Aorta (tissue), 5 donors: ENCODE data around the gene XCL1. TPM values are rescaled to one million over a fixed set of nuclear protein-coding genes. Genes with fewer than 3 reads are reported as not detected.

Experiments used
- ATAC-seq: fragments of 200-7000 bp; cut with Tn5 transposase; one replicate; pipeline ENCODE4 v1.9.1; 2022; ENCODE audit warnings: moderate library complexity; ENCODE audit not compliant: low FRiP score
- DNase-seq, 2 donors: peaks; one replicate each; pipeline ENCODE4 v3.0.0-alpha.2; 2020
- H3K27ac ChIP-seq, 2 donors: one replicate each; pipeline ENCODE4 v1.5.1; 2013; ENCODE audit warnings: low read length in 2 of 2, mild to moderate bottlenecking in 2 of 2, moderate library complexity in 2 of 2, control low read depth in 1 of 2, inconsistent platforms in 1 of 2, low read depth in 1 of 2
- H3K27me3 ChIP-seq, 2 donors: one replicate each; pipeline ENCODE4 v1.6.1; 2013; ENCODE audit warnings: control low read depth in 1 of 2, low read length in 1 of 2, mild to moderate bottlenecking in 1 of 2, moderate library complexity in 1 of 2; ENCODE audit not compliant: insufficient read depth in 2 of 2, control insufficient read depth in 1 of 2
- H3K36me3 ChIP-seq, 2 donors: one replicate each; pipeline ENCODE4 v1.6.1; 2013; ENCODE audit warnings: control low read depth in 1 of 2, low read length in 1 of 2, mild to moderate bottlenecking in 1 of 2; ENCODE audit not compliant: insufficient read depth in 2 of 2, control insufficient read depth in 1 of 2
- H3K4me1 ChIP-seq, 2 donors: one replicate each; pipeline ENCODE4 v1.6.1; 2013; ENCODE audit warnings: low read length in 2 of 2, control low read depth in 1 of 2, mild to moderate bottlenecking in 1 of 2, moderate library complexity in 1 of 2; ENCODE audit not compliant: insufficient read depth in 2 of 2, control insufficient read depth in 1 of 2
- H3K4me3 ChIP-seq, 2 donors: one replicate each; pipeline ENCODE4 v1.5.1; 2013; ENCODE audit warnings: low read length in 2 of 2, control low read depth in 1 of 2, mild to moderate bottlenecking in 1 of 2
- H3K9me3 ChIP-seq: one replicate; pipeline ENCODE4 v1.6.1; 2013; ENCODE audit warnings: mild to moderate bottlenecking, low read length; ENCODE audit not compliant: control insufficient read depth
- WGBS, 2 donors: extraction: QIAGEN DNeasy Blood & Tissue Kit; methylation state at CpG; one replicate each; pipeline ENCODE4 v1.1.7; 2013; 5-methylcytosine and 5-hydroxymethylcytosine counted together
- intact Hi-C, 2 donors: fragments of 100-400 bp; cut with DNase I; formaldehyde crosslinking; loops; one replicate each; pipeline versions ENCODE4 v1.14.2 to v1.15.0; 2022
- polyA plus RNA-seq, 2 donors: library from polyadenylated mRNA; stranded (reverse); fragments of 200-250 nt; gene quantifications; one replicate each; pipeline ENCODE4 v1.2.3, GENCODE V29; 2013
- total RNA-seq, 2 donors: library from RNA; stranded (reverse); fragmentation: NEBNext Ultra II Directional; extraction: Animal tissue kit (Norgen Biotek cat#: 25700); gene quantifications; one replicate each; pipeline ENCODE4 v1.2.1, GENCODE V29; 2021
- donor health status: healthy with polysubstance abuse.
- donor health status: Bipolar disorder and iron deficiency.
- donor health status: DM: no; HTN: no; CAD: no.
- donor health status: DM: no; HTN: no; CAD: no.
- donor health status: DM: yes; HTN: yes; CAD: no.

The XCL1 gene
- total and polyA plus RNA-seq, 4 donors: 0.20 to 0.26 TPM; not detected in 2

- no peak overlapping the region for H3K27ac ChIP-seq
- H3K27me3 ChIP-seq: no peaks in the 10 kb centered on the region
- intact Hi-C loops: loop anchor here (5.0 to 10.0 kb wide), 4 partner anchors 179 to 529 kb away; partner anchors contain the start of gene ATP1B1 (in 1 of the 2)
- DNase-seq (no peak), ATAC-seq (no peak)
- peaks cover 8 to 12% of the 10 kb centered on the region in 2 donors for H3K4me1 ChIP-seq
- H3K9me3 ChIP-seq: no peaks in the 10 kb centered on the region
- no peaks in the 10 kb centered on the region for H3K36me3 ChIP-seq
- H3K4me3 ChIP-seq: no peak overlapping the region
Measured at GRCh38 chr1:168605443-168605842, 29.0 kb downstream of the XCL1 start.

- intact Hi-C loops: loop anchor here (5.0 to 10.0 kb wide), 4 partner anchors 179 to 529 kb away; partner anchors contain the start of gene ATP1B1 (in 1 of the 2)
- H3K9me3 ChIP-seq: no peaks in the 10 kb centered on the region
- H3K4me1 ChIP-seq: peaks cover 8 to 12% of the 10 kb centered on the region in 2 donors
- DNase-seq (no peak), ATAC-seq (no peak)
- H3K27ac ChIP-seq: no peak overlapping the region
- no peak overlapping the region for H3K4me3 ChIP-seq
- no peaks in the 10 kb centered on the region for H3K27me3 ChIP-seq
- H3K36me3 ChIP-seq: no peaks in the 10 kb centered on the region
Measured at GRCh38 chr1:168606096-168606495, 29.7 kb downstream of the XCL1 start.

GRCh38 chr1:168607872-168608428 is 31.5 kb downstream of the XCL1 start:
- no peaks in the 10 kb centered on the region for H3K9me3 ChIP-seq
- no peaks in the 10 kb centered on the region for H3K27me3 ChIP-seq
- peak overlapping the region; percentile 93 to 95 for H3K27ac ChIP-seq
- H3K4me1 ChIP-seq: peaks cover 8 to 12% of the 10 kb centered on the region in 2 donors
- no peak overlapping the region for H3K4me3 ChIP-seq
- no peaks in the 10 kb centered on the region for H3K36me3 ChIP-seq
- no peak for ATAC-seq
- WGBS, 2 donors: 13 to 16% methylated on average over 3 of the region's 3 CpGs
- DNase-seq: no peak
- intact Hi-C loops: loop anchor here (5.0 to 10.0 kb wide), 4 partner anchors 177 to 527 kb away; partner anchors contain the start of gene ATP1B1 (in 1 of the 2)

- Histone ChIP-seq H3K27ac (peak overlapping the region; percentile 93 to 95), H3K36me3 (no peaks in the 10 kb centered on the region), H3K9me3 (no peaks in the 10 kb centered on the region), H3K4me1 (peaks cover 8 to 12% of the 10 kb centered on the region in 2 donors), H3K27me3 (no peaks in the 10 kb centered on the region), H3K4me3 (no peak overlapping the region)
- ATAC-seq (peak; percentile 82), DNase-seq (peak; percentile 80 to 88)
- intact Hi-C loops: loop anchor here (5.0 to 10.0 kb wide), 4 partner anchors 176 to 526 kb away; partner anchors contain the start of gene ATP1B1 (in 1 of the 2)
- 3 to 7% methylated on average over 20 of the region's 20 CpGs for WGBS, 2 donors
Measured at GRCh38 chr1:168608796-168609715, 32.7 kb downstream of the XCL1 start.

GRCh38 chr1:168609741-168610510 is 33.5 kb downstream of the XCL1 start:
- Histone ChIP-seq H3K27ac (peak overlapping the region; percentile 44 to 68), H3K27me3 (no peaks in the 10 kb centered on the region), H3K36me3 (no peaks in the 10 kb centered on the region), H3K9me3 (no peaks in the 10 kb centered on the region), H3K4me1 (peaks cover 9 to 12% of the 10 kb centered on the region in 2 donors), H3K4me3 (no peak overlapping the region)
- DNase-seq (no peak), ATAC-seq (no peak)
- 57 to 62% methylated on average over 10 of the region's 10 CpGs for WGBS, 2 donors
- intact Hi-C loops: loop anchor here (5.0 to 10.0 kb wide), 4 partner anchors 175 to 525 kb away; partner anchors contain the start of gene ATP1B1 (in 1 of the 2)

- Histone ChIP-seq H3K9me3 (no peaks in the 10 kb centered on the region), H3K27ac (peak overlapping the region in 1 of 2 donors; percentile 23), H3K4me1 (peaks cover 5 to 6% of the 10 kb centered on the region in 2 donors), H3K4me3 (no peak overlapping the region), H3K36me3 (no peaks in the 10 kb centered on the region), H3K27me3 (no peaks in the 10 kb centered on the region)
- WGBS, 2 donors: 39 to 60% methylated on average over 1 of the region's 1 CpG
- ATAC-seq: no peak
- intact Hi-C loops: no loop called here
- DNase-seq: no peak
Measured at GRCh38 chr1:168613038-168613451, 36.6 kb downstream of the XCL1 start.

- Histone ChIP-seq H3K27me3 (no peaks in the 10 kb centered on the region), H3K36me3 (no peaks in the 10 kb centered on the region), H3K27ac (no peak overlapping the region), H3K4me3 (no peak overlapping the region), H3K4me1 (peaks cover under 1 to 2% of the 10 kb centered on the region in 2 donors), H3K9me3 (no peaks in the 10 kb centered on the region)
- WGBS, 2 donors: 8 to 9% methylated on average over 8 of the region's 8 CpGs
- peak in 1 of 2 donors; percentile 75 for DNase-seq
- intact Hi-C loops: no loop called here
- peak; percentile 56 for ATAC-seq
Measured at GRCh38 chr1:168613691-168614231, 37.4 kb downstream of the XCL1 start.

GRCh38 chr1:168614235-168614634 is 37.8 kb downstream of the XCL1 start:
- WGBS, 2 donors: 23 to 27% methylated on average over 8 of the region's 8 CpGs
- no peaks in the 10 kb centered on the region for H3K9me3 ChIP-seq
- no peak for ATAC-seq
- no peak overlapping the region for H3K27ac ChIP-seq
- H3K36me3 ChIP-seq: no peaks in the 10 kb centered on the region
- intact Hi-C loops: no loop called here
- peaks cover 0 to 2% of the 10 kb centered on the region in 2 donors for H3K4me1 ChIP-seq
- no peaks in the 10 kb centered on the region for H3K27me3 ChIP-seq
- DNase-seq: no peak
- no peak overlapping the region for H3K4me3 ChIP-seq
